GM23338 (cell line): ENCODE measurements around the gene NFS1. TPM values are rescaled to one million over a fixed set of nuclear protein-coding genes. Genes with fewer than 3 reads are reported as not detected.
A peak's percentile ranks its signal among the peaks of the same experiment; 100 is the strongest.

Source experiments
- ATAC-seq: fragments of 200-7000 bp; cut with Tn5 transposase; 3 replicates; pipeline ENCODE4 v1.9.1; 2020
- DNase-seq: peaks from one replicate; pipeline ENCODE4 v3.0.0-alpha.2; 2015; ENCODE audit warnings: low spot score
- H2AFZ ChIP-seq: fragments of 200-600 bp; sonication (generic); 2 replicates; pipeline ENCODE4 v1.8.0; 2016; ENCODE audit warnings: antibody characterized with exemption, mild to moderate bottlenecking, moderate library complexity
- H3F3A ChIP-seq: fragments of 200-600 bp; sonication (generic); replicated peaks from 2 replicates; pipeline ENCODE4 v1.8.0; 2017; ENCODE audit warnings: antibody characterized with exemption, mixed run types, low read depth
- H3K27ac ChIP-seq: fragments of 200-600 bp; sonication (generic); 2 replicates; pipeline ENCODE4 v1.6.1; 2016; ENCODE audit warnings: low read depth
- H3K27me3 ChIP-seq: fragments of 200-600 bp; sonication (generic); 2 replicates; pipeline ENCODE4 v1.8.0; 2016; ENCODE audit warnings: mild to moderate bottlenecking, mixed run types, moderate library complexity; ENCODE audit not compliant: insufficient read depth
- H3K36me3 ChIP-seq: fragments of 200-600 bp; sonication (generic); 2 replicates; pipeline ENCODE4 v1.8.0; 2016; ENCODE audit warnings: mild to moderate bottlenecking; ENCODE audit not compliant: insufficient read depth
- H3K4me1 ChIP-seq: fragments of 200-600 bp; sonication (generic); 2 replicates; pipeline ENCODE4 v1.8.0; 2016; ENCODE audit warnings: mild to moderate bottlenecking, moderate library complexity; ENCODE audit not compliant: insufficient read depth
- H3K4me2 ChIP-seq: fragments of 200-600 bp; sonication (generic); 2 replicates; pipeline ENCODE4 v1.7.1; 2017; ENCODE audit warnings: mixed run types
- H3K4me3 ChIP-seq: fragments of 200-600 bp; sonication (generic); 2 replicates; pipeline ENCODE4 v1.6.1; 2016; ENCODE audit warnings: mixed run types
- H3K79me2 ChIP-seq: fragments of 200-600 bp; sonication (generic); replicated peaks from 2 replicates; pipeline ENCODE4 v1.8.0; 2017; ENCODE audit warnings: mild to moderate bottlenecking; ENCODE audit not compliant: insufficient read depth
- H3K9me2 ChIP-seq: fragments of 200-600 bp; sonication (generic); 2 replicates; pipeline ENCODE4 v1.8.0; 2017; ENCODE audit not compliant: insufficient read depth
- H4K20me1 ChIP-seq: fragments of 200-600 bp; sonication (generic); replicated peaks from 2 replicates; pipeline ENCODE4 v1.8.0; 2017; ENCODE audit warnings: mild to moderate bottlenecking; ENCODE audit not compliant: insufficient read depth
- H3K27ac Mint-ChIP-seq: 2 replicates; pipeline ENCODE4 v1.8.0; 2020; ENCODE audit warnings: inconsistent platforms, mild to moderate bottlenecking, moderate library complexity, mixed read lengths
- H3K27me3 Mint-ChIP-seq: 3 replicates; pipeline ENCODE4 v1.8.0; 2022; ENCODE audit warnings: low read depth, mild to moderate bottlenecking, moderate library complexity, mixed read lengths, inconsistent platforms; ENCODE audit not compliant: insufficient read depth, poor library complexity
- H3K36me3 Mint-ChIP-seq: 3 replicates; pipeline ENCODE4 v1.8.0; 2021; ENCODE audit warnings: low read depth, mild to moderate bottlenecking, inconsistent platforms, moderate library complexity, mixed read lengths
- H3K4me1 Mint-ChIP-seq: 3 replicates; pipeline ENCODE4 v1.8.0; 2020; ENCODE audit warnings: mild to moderate bottlenecking, inconsistent platforms, mixed read lengths
- H3K4me3 Mint-ChIP-seq: 3 replicates; pipeline ENCODE4 v1.8.0; 2021; ENCODE audit warnings: moderate library complexity, mild to moderate bottlenecking, inconsistent platforms, mixed read lengths
- H3K9me3 Mint-ChIP-seq: 3 replicates; pipeline ENCODE4 v1.8.0; 2020; ENCODE audit warnings: moderate library complexity, mild to moderate bottlenecking, inconsistent platforms, mixed read lengths
- CREB1 ChIP-seq: fragments of 250-450 bp; sonication (Bioruptor Pico); IDR thresholded peaks from 2 replicates; pipeline ENCODE4 v1.5.0; 2020; ENCODE audit warnings: low read depth, mild to moderate bottlenecking, moderate library complexity
- CTCF ChIP-seq, 2 experiments: fragments of 200-600 bp in 1 of 2; sonication (generic) in 1 of 2; conservative IDR thresholded peaks; 2 replicates each; pipeline versions ENCODE4 v1.5.1 to v1.6.1; 2016 to 2017; ENCODE audit warnings: antibody characterized with exemption in 2 of 2, low read depth in 2 of 2, mild to moderate bottlenecking in 2 of 2, moderate library complexity in 1 of 2
- ETS1 ChIP-seq: IDR thresholded peaks from 2 replicates; pipeline ENCODE4 v1.6.1; 2016; ENCODE audit warnings: antibody characterized with exemption
- EZH2 ChIP-seq: fragments of 200-600 bp; sonication (generic); IDR thresholded peaks from one replicate; pipeline ENCODE4 v1.8.0; 2017; ENCODE audit warnings: antibody characterized with exemption, mild to moderate bottlenecking, low read depth; ENCODE audit not compliant: unreplicated experiment
- EZH2phosphoT487 ChIP-seq: fragments of 200-600 bp; sonication (generic); IDR thresholded peaks from one replicate; pipeline ENCODE4 v1.8.1; 2018; ENCODE audit warnings: antibody characterized with exemption; ENCODE audit not compliant: unreplicated experiment
- JUNB ChIP-seq: IDR thresholded peaks from one replicate; pipeline ENCODE4 v1.6.1; 2016; ENCODE audit warnings: antibody characterized with exemption; ENCODE audit not compliant: unreplicated experiment
- NANOG ChIP-seq: IDR thresholded peaks from 2 replicates; pipeline ENCODE4 v1.6.1; 2016; ENCODE audit warnings: antibody characterized with exemption, borderline replicate concordance
- POLR2AphosphoS5 ChIP-seq: IDR thresholded peaks from 2 replicates; pipeline ENCODE4 v1.6.1; 2016; ENCODE audit warnings: antibody characterized with exemption, low read depth
- STAT1 ChIP-seq: IDR thresholded peaks from one replicate; pipeline ENCODE4 v1.6.1; 2016; ENCODE audit warnings: antibody characterized with exemption; ENCODE audit not compliant: unreplicated experiment
- ZNF114 ChIP-seq: fragments of 250-450 bp; sonication (Bioruptor Pico); IDR thresholded peaks from 2 replicates; pipeline ENCODE4 v1.5.0; 2020; ENCODE audit warnings: mild to moderate bottlenecking, moderate library complexity
- ZNF331 ChIP-seq: fragments of 250-450 bp; sonication (Bioruptor Pico); IDR thresholded peaks from 2 replicates; pipeline ENCODE4 v1.5.0; 2020; ENCODE audit warnings: low read depth, mild to moderate bottlenecking, moderate library complexity
- ZNF462 ChIP-seq: fragments of 250-450 bp; sonication (Bioruptor Pico); IDR thresholded peaks from 2 replicates; pipeline ENCODE4 v1.5.0; 2020; ENCODE audit warnings: mild to moderate bottlenecking, moderate library complexity
- polyA plus RNA-seq: library from polyadenylated mRNA; unstranded; fragments of >200 nt; fragmentation: Nextera tagmentation; extraction: Ambion mirVana; gene quantifications from 2 replicates; pipeline ENCODE4 v1.2.1, GENCODE V29; 2016
- total RNA-seq: library from RNA; depleted of rRNA; stranded (reverse); fragments of >200 nt; shearing (Covaris generic); gene quantifications from 2 replicates; pipeline ENCODE4 v1.2.3, GENCODE V29; 2014
- TF ChIP-seq, protein P1 (sequence below): IDR thresholded peaks from one replicate; pipeline ENCODE4 v1.6.1; 2018; ENCODE audit warnings: antibody characterized with exemption; ENCODE audit not compliant: unreplicated experiment

Gene NFS1
- total and polyA plus RNA-seq, 2 experiments from 2014 or later, result 22.8 to 35.7 TPM

GRCh38 chr20:35630636-35631035 is 68.5 kb downstream of the NFS1 start:
- Histone ChIP-seq H3K36me3 (peaks cover 25% of the 10 kb centered on the region), H3K27ac (no peak overlapping the region), H4K20me1 (peaks cover 7% of the 10 kb centered on the region), H3K4me2 (no peak overlapping the region), H3K27me3 (no peaks in the 10 kb centered on the region), H3F3A (peaks cover 3% of the 10 kb centered on the region; the same call in 1 of the 2 replicates), H3K79me2 (peaks cover 18% of the 10 kb centered on the region), H3K4me3 (no peak overlapping the region), H2AFZ (no peak overlapping the region), H3K9me2 (no peaks in the 10 kb centered on the region), H3K4me1 (no peaks in the 10 kb centered on the region)
- no peak for ATAC-seq
- H3K4me1 Mint-ChIP-seq, result no peaks in the 10 kb centered on the region
- no peak for TF ChIP-seq STAT1
- no peak for TF ChIP-seq NANOG
- no peak for TF ChIP-seq POLR2AphosphoS5
- TF ChIP-seq EZH2, result no peak
- no peak for TF ChIP-seq ZNF331
- no peak for TF ChIP-seq ZNF114 (CRISPR knock-in tag)
- TF ChIP-seq CTCF (conservative IDR thresholded peaks at IDR 0.05; ENCODE audit: low read depth in 2 of 2), result no peak
- no peak for TF ChIP-seq JUNB
- no peak for TF ChIP-seq ETS1
- TF ChIP-seq, protein P1, sequence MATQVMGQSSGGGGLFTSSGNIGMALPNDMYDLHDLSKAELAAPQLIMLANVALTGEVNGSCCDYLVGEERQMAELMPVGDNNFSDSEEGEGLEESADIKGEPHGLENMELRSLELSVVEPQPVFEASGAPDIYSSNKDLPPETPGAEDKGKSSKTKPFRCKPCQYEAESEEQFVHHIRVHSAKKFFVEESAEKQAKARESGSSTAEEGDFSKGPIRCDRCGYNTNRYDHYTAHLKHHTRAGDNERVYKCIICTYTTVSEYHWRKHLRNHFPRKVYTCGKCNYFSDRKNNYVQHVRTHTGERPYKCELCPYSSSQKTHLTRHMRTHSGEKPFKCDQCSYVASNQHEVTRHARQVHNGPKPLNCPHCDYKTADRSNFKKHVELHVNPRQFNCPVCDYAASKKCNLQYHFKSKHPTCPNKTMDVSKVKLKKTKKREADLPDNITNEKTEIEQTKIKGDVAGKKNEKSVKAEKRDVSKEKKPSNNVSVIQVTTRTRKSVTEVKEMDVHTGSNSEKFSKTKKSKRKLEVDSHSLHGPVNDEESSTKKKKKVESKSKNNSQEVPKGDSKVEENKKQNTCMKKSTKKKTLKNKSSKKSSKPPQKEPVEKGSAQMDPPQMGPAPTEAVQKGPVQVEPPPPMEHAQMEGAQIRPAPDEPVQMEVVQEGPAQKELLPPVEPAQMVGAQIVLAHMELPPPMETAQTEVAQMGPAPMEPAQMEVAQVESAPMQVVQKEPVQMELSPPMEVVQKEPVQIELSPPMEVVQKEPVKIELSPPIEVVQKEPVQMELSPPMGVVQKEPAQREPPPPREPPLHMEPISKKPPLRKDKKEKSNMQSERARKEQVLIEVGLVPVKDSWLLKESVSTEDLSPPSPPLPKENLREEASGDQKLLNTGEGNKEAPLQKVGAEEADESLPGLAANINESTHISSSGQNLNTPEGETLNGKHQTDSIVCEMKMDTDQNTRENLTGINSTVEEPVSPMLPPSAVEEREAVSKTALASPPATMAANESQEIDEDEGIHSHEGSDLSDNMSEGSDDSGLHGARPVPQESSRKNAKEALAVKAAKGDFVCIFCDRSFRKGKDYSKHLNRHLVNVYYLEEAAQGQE, result no peak
- no peak for TF ChIP-seq ZNF462 (CRISPR knock-in tag)
- TF ChIP-seq EZH2phosphoT487, result no peak
- TF ChIP-seq CREB1 (CRISPR knock-in tag), result no peak
- no peak overlapping the region for H3K4me3 Mint-ChIP-seq
- no peaks in the 10 kb centered on the region for H3K9me3 Mint-ChIP-seq
- peaks cover 51% of the 10 kb centered on the region for H3K36me3 Mint-ChIP-seq
- H3K27me3 Mint-ChIP-seq, result peaks cover 7% of the 10 kb centered on the region
- DNase-seq, result no peak
- H3K27ac Mint-ChIP-seq, result peak overlapping the region; percentile 11; the same call in 1 of the 2 replicates
